Loucy (cell line): ENCODE measurements around the gene LIPI.

Experiments used
- EZH2phosphoT487 ChIP-seq: fragments of 200-600 bp; IDR thresholded peaks from 2 replicates; pipeline ENCODE4 v1.6.1; 2018; ENCODE audit warnings: antibody characterized with exemption, mild to moderate bottlenecking, moderate library complexity, borderline replicate concordance
- TF ChIP-seq, protein P1 (sequence below): fragments of 200-600 bp; sonication (generic); conservative IDR thresholded peaks from 2 replicates; pipeline ENCODE4 v1.5.1; 2014; ENCODE audit warnings: mild to moderate bottlenecking, antibody characterized with exemption, low read length

GRCh38 chr21:14245711-14246110 is 35.0 kb upstream of the LIPI start:
- TF ChIP-seq, protein P1, sequence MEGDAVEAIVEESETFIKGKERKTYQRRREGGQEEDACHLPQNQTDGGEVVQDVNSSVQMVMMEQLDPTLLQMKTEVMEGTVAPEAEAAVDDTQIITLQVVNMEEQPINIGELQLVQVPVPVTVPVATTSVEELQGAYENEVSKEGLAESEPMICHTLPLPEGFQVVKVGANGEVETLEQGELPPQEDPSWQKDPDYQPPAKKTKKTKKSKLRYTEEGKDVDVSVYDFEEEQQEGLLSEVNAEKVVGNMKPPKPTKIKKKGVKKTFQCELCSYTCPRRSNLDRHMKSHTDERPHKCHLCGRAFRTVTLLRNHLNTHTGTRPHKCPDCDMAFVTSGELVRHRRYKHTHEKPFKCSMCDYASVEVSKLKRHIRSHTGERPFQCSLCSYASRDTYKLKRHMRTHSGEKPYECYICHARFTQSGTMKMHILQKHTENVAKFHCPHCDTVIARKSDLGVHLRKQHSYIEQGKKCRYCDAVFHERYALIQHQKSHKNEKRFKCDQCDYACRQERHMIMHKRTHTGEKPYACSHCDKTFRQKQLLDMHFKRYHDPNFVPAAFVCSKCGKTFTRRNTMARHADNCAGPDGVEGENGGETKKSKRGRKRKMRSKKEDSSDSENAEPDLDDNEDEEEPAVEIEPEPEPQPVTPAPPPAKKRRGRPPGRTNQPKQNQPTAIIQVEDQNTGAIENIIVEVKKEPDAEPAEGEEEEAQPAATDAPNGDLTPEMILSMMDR = no peak
- TF ChIP-seq EZH2phosphoT487 = no peak
